Aorta (tissue), 5 donors: ENCODE results near the gene MTERF1. TPM values are rescaled to one million over a fixed set of nuclear protein-coding genes. Genes with fewer than 3 reads are reported as not detected.

Experiments used
- ATAC-seq: fragments of 200-7000 bp; cut with Tn5 transposase; one replicate; pipeline ENCODE4 v1.9.1; 2022; ENCODE audit warnings: moderate library complexity; ENCODE audit not compliant: low FRiP score
- DNase-seq, 2 donors: peaks; one replicate each; pipeline ENCODE4 v3.0.0-alpha.2; 2020
- H3K27ac ChIP-seq, 2 donors: one replicate each; pipeline ENCODE4 v1.5.1; 2013; ENCODE audit warnings: low read length in 2 of 2, mild to moderate bottlenecking in 2 of 2, moderate library complexity in 2 of 2, control low read depth in 1 of 2, inconsistent platforms in 1 of 2, low read depth in 1 of 2
- H3K27me3 ChIP-seq, 2 donors: one replicate each; pipeline ENCODE4 v1.6.1; 2013; ENCODE audit warnings: control low read depth in 1 of 2, low read length in 1 of 2, mild to moderate bottlenecking in 1 of 2, moderate library complexity in 1 of 2; ENCODE audit not compliant: insufficient read depth in 2 of 2, control insufficient read depth in 1 of 2
- H3K36me3 ChIP-seq, 2 donors: one replicate each; pipeline ENCODE4 v1.6.1; 2013; ENCODE audit warnings: control low read depth in 1 of 2, low read length in 1 of 2, mild to moderate bottlenecking in 1 of 2; ENCODE audit not compliant: insufficient read depth in 2 of 2, control insufficient read depth in 1 of 2
- H3K4me1 ChIP-seq, 2 donors: one replicate each; pipeline ENCODE4 v1.6.1; 2013; ENCODE audit warnings: low read length in 2 of 2, control low read depth in 1 of 2, mild to moderate bottlenecking in 1 of 2, moderate library complexity in 1 of 2; ENCODE audit not compliant: insufficient read depth in 2 of 2, control insufficient read depth in 1 of 2
- H3K4me3 ChIP-seq, 2 donors: one replicate each; pipeline ENCODE4 v1.5.1; 2013; ENCODE audit warnings: low read length in 2 of 2, control low read depth in 1 of 2, mild to moderate bottlenecking in 1 of 2
- H3K9me3 ChIP-seq: one replicate; pipeline ENCODE4 v1.6.1; 2013; ENCODE audit warnings: mild to moderate bottlenecking, low read length; ENCODE audit not compliant: control insufficient read depth
- WGBS, 2 donors: extraction: QIAGEN DNeasy Blood & Tissue Kit; methylation state at CpG; one replicate each; pipeline ENCODE4 v1.1.7; 2013; 5-methylcytosine and 5-hydroxymethylcytosine counted together
- intact Hi-C, 2 donors: fragments of 100-400 bp; cut with DNase I; formaldehyde crosslinking; loops; one replicate each; pipeline versions ENCODE4 v1.14.2 to v1.15.0; 2022
- polyA plus RNA-seq, 2 donors: library from polyadenylated mRNA; stranded (reverse); fragments of 200-250 nt; gene quantifications; one replicate each; pipeline ENCODE4 v1.2.3, GENCODE V29; 2013
- total RNA-seq, 2 donors: library from RNA; stranded (reverse); fragmentation: NEBNext Ultra II Directional; extraction: Animal tissue kit (Norgen Biotek cat#: 25700); gene quantifications; one replicate each; pipeline ENCODE4 v1.2.1, GENCODE V29; 2021
- donor health status: healthy with polysubstance abuse.
- donor health status: Bipolar disorder and iron deficiency.
- donor health status: DM: no; HTN: no; CAD: no.
- donor health status: DM: no; HTN: no; CAD: no.
- donor health status: DM: yes; HTN: yes; CAD: no.

The MTERF1 gene
- total and polyA plus RNA-seq, 4 donors = 8.4 to 17.1 (median 10.6) TPM

DNA sequence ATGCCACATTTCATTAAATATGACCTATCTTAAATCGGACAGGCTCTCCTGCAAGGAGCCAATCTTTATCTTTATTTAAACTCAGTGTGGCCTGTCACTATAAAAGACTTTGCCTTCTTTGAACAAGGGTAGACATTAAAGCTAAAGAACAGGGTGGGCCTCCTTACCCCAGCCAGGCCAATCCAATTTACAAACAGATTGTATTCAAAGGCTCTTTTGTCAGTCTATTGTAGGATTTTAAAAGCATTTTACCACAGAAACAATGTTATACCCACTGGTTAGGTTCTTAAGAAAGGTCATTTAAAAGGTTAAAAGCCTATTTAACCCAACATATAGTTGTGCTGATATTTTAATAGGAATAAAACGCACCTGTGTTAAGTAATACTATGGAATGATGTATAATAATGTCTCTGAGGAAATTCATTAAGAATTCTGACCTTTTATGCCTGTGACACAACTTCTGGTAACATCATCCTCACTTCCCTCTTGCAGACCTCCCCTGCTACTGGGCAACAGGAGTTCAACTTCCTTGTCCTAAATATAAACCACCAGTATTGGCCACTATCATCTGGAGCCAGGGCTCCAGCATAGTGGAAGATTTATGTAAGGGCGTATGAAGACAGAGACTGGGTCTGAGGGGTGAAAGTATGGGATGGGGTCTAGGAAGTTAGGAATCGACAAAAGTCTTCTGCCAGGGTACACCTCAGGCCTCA lies 32.5 kb downstream of the MTERF1 start:
- ATAC-seq = no peak
- 85 to 87% methylated on average over 4 of the region's 4 CpGs for WGBS, 2 donors
- Histone ChIP-seq H3K4me3 (no peak overlapping the region), H3K4me1 (no peaks in the 10 kb centered on the region), H3K36me3 (peaks cover 2 to 7% of the 10 kb centered on the region in 2 donors), H3K27me3 (no peaks in the 10 kb centered on the region), H3K27ac (no peak overlapping the region), H3K9me3 (peaks cover 6% of the 10 kb centered on the region)
- intact Hi-C loops = no loop called here
- DNase-seq = no peak

GRCh38 chr7:91847231-91847630 lies 33.3 kb downstream of the MTERF1 start:
- Histone ChIP-seq H3K9me3 (peaks cover 4% of the 10 kb centered on the region), H3K4me1 (no peaks in the 10 kb centered on the region), H3K27me3 (no peaks in the 10 kb centered on the region), H3K36me3 (peaks cover 2 to 7% of the 10 kb centered on the region in 2 donors), H3K27ac (no peak overlapping the region), H3K4me3 (no peak overlapping the region)
- DNase-seq (no peak), ATAC-seq (no peak)
- intact Hi-C loops = no loop called here
- 73 to 75% methylated on average over 4 of the region's 4 CpGs for WGBS, 2 donors

GRCh38 chr7:91846436-91846835 lies 34.1 kb downstream of the MTERF1 start:
- Histone ChIP-seq H3K27me3 (no peaks in the 10 kb centered on the region), H3K36me3 (peaks cover 2 to 7% of the 10 kb centered on the region in 2 donors), H3K27ac (no peak overlapping the region), H3K9me3 (peaks cover 2% of the 10 kb centered on the region), H3K4me1 (no peaks in the 10 kb centered on the region), H3K4me3 (no peak overlapping the region)
- intact Hi-C loops = no loop called here
- no peak for ATAC-seq
- DNase-seq = no peak

- intact Hi-C loops = no loop called here
- WGBS, 2 donors = 88 to 93% methylated on average over 2 of the region's 2 CpGs
- H3K27me3 ChIP-seq = no peaks in the 10 kb centered on the region
- H3K36me3 ChIP-seq = peaks cover 2 to 7% of the 10 kb centered on the region in 2 donors
- no peaks in the 10 kb centered on the region for H3K4me1 ChIP-seq
- ATAC-seq (no peak), DNase-seq (no peak)
- no peak overlapping the region for H3K4me3 ChIP-seq
- H3K27ac ChIP-seq = no peak overlapping the region
- peaks cover 2% of the 10 kb centered on the region for H3K9me3 ChIP-seq
These were observed 36.7 kb downstream of the MTERF1 start for GRCh38 chr7:91843831-91844230.

GRCh38 chr7:91838439-91838838 lies 42.1 kb downstream of the MTERF1 start:
- ATAC-seq = no peak

DNA sequence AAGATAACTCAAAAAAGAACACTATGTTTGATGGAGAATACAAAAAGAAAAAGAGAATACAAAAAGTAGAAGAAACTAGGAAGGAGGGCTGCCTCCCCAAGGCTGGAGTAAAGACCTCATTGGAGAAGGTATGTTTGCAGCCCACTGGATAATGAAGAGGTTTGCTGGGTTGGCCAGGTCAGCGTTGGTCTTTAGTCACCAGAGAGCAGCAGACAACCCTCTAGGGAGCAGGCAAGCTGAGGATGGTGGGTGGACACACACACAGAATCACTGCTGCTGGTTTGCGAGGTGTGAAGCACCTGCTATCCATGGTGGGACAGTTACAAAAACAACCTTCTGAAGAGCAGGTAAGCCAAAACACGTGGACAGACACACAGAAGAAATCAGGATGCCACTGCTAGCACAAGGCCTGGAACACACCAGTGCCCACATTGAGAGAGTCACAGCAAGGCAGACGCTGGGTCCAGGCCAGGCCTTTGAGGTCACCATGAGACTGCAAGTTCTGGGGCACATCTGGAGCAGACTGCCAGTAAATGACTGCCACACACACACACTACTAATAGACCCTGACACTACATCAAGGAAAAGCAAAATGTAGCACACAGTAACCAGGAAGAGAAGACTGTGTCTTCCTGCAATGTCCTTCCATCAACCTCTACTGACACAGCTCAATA lies 43.0 kb downstream of the MTERF1 start:
- DNase-seq = no peak
- intact Hi-C loops = no loop called here
- WGBS, 2 donors = 72 to 75% methylated on average over 4 of the region's 4 CpGs
- Histone ChIP-seq H3K36me3 (no peaks in the 10 kb centered on the region), H3K27me3 (no peaks in the 10 kb centered on the region), H3K4me1 (no peaks in the 10 kb centered on the region), H3K27ac (no peak overlapping the region), H3K9me3 (no peaks in the 10 kb centered on the region), H3K4me3 (no peak overlapping the region)
- no peak for ATAC-seq

More at GRCh38 chr7:91838439-91838838, 42.1 kb downstream of the MTERF1 start:
- Histone ChIP-seq H3K27ac (no peak overlapping the region), H3K36me3 (no peaks in the 10 kb centered on the region), H3K27me3 (no peaks in the 10 kb centered on the region), H3K4me1 (no peaks in the 10 kb centered on the region), H3K4me3 (no peak overlapping the region), H3K9me3 (no peaks in the 10 kb centered on the region)
- no peak for DNase-seq
- intact Hi-C loops = no loop called here
- 91 to 97% methylated on average over 2 of the region's 2 CpGs for WGBS, 2 donors

DNA sequence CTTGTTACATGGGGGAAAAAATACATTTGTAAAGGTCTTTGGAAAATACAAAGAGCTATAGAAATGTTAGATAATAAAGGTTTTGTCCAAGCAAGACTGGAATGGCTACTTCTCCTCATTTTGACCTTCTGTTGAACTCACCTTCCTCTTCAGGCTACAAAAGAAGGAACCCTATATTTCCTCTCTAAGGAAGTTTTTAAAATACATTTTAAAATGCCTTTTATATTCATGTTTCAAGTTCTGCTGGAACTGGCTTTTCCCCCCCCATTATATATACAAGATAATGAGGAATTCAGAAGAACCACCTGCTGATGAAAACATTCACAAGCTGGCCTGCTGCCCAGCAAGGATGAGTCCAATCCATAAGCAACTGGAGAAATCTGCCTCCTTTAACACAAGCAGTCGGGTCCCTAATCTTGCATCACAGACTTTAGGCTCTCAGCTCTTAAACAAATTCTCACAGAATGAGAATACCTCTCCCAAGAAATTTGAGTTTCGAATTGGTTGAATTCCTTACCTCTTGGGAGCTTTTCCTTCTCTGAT lies 44.6 kb downstream of the MTERF1 start:
- ATAC-seq = no peak
- no peaks in the 10 kb centered on the region for H3K4me1 ChIP-seq
- no peaks in the 10 kb centered on the region for H3K27me3 ChIP-seq
- peaks cover 0 to 2% of the 10 kb centered on the region in 2 donors for H3K36me3 ChIP-seq
- no peak overlapping the region for H3K4me3 ChIP-seq
- no peak for DNase-seq
- H3K27ac ChIP-seq = no peak overlapping the region
- H3K9me3 ChIP-seq = no peaks in the 10 kb centered on the region
- intact Hi-C loops = no loop called here
- WGBS, 2 donors = 72 to 79% methylated on average over 2 of the region's 2 CpGs

DNA sequence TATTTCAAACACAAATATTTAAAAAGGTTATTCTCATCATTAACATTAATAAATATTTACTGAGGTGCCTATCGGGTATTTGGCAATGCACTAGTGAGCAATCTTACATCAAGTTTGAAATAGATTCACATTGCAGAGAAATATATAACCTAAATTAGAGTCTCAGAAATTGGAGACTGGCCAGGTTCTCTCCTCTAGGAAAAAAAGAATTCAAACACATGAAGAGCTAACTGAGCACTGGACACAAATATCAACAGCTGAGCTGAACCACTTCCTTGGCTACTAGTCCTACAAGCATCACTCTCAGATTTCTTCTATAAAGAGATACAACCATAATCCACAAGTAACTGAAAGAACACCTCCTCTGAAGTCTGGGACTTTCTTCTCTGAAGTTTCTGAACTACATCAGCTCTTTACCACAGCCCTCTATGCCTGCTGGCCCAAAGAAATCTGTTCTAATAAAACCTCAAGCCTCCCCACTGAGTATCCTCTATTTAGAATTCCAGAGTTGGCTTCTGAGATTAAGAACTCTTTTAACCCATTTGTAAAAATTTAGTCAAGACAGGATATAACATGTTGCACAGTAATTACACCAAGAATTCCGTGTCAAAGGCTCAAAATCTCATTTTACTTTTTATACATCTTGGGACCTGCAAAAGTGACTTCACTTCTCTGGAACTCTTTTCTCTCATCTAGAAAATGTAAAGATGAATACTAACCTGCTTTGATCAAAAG lies 45.2 kb downstream of the MTERF1 start:
- Histone ChIP-seq H3K4me1 (no peaks in the 10 kb centered on the region), H3K36me3 (peaks cover 0 to 2% of the 10 kb centered on the region in 2 donors), H3K9me3 (no peaks in the 10 kb centered on the region), H3K27ac (no peak overlapping the region), H3K4me3 (no peak overlapping the region), H3K27me3 (no peaks in the 10 kb centered on the region)
- DNase-seq = no peak
- 73 to 74% methylated on average over 2 of the region's 2 CpGs for WGBS, 2 donors
- ATAC-seq = no peak
- intact Hi-C loops = no loop called here
